OCI-LY3 (cell line): Measurements from ENCODE around the gene L2HGDH.

Experiments used
- CTCF ChIP-seq: fragments of 200-600, 300-600 bp; sonication (generic); IDR thresholded peaks from 2 replicates; pipeline ENCODE4 v1.5.1; 2014; ENCODE audit warnings: antibody characterized with exemption, low read length, low read depth
- EZH2phosphoT487 ChIP-seq: fragments of 200-600 bp; shearing (Covaris generic); IDR thresholded peaks from 2 replicates; pipeline ENCODE4 v1.6.1; 2018; ENCODE audit warnings: antibody characterized with exemption, mixed run types, low read depth

GRCh38 chr14:50354527-50354926 lies 42.5 kb upstream of the L2HGDH start:
- TF ChIP-seq CTCF (no peak), EZH2phosphoT487 (no peak)
